SJSA1 (cell line): ENCODE results near the gene NIM1K. TPM values are rescaled to one million over a fixed set of nuclear protein-coding genes. Genes with fewer than 3 reads are reported as not detected.
A peak's percentile ranks its signal among the peaks of the same experiment; 100 is the strongest.
"Not testable (repeated sequence)": the region's sequence is repeated elsewhere in the genome, so short reads cannot be mapped to it uniquely, and the experiment has no call there.

Experiments used
- DNase-seq, 2 experiments: peaks; one replicate each; pipeline ENCODE4 v3.0.0-alpha.2; 2015 to 2020; ENCODE audit warnings: low spot score in 2 of 2, low read depth in 1 of 2
- H3K27ac ChIP-seq: fragments of 250-450 bp; sonication (Bioruptor Pico); 2 replicates; pipeline ENCODE4 v1.5.1; 2020; ENCODE audit warnings: mild to moderate bottlenecking, moderate library complexity
- H3K27me3 ChIP-seq: fragments of 250-450 bp; sonication (Bioruptor Pico); replicated peaks from 2 replicates; pipeline ENCODE4 v1.5.1; 2020; ENCODE audit warnings: mild to moderate bottlenecking, moderate library complexity
- H3K36me3 ChIP-seq: fragments of 250-450 bp; sonication (Bioruptor Pico); 2 replicates; pipeline ENCODE4 v1.5.1; 2020; ENCODE audit warnings: mild to moderate bottlenecking
- H3K4me1 ChIP-seq: fragments of 250-450 bp; sonication (Bioruptor Pico); replicated peaks from 2 replicates; pipeline ENCODE4 v1.6.1; 2021; ENCODE audit warnings: mild to moderate bottlenecking
- H3K4me3 ChIP-seq: fragments of 250-450 bp; sonication (Bioruptor Pico); 2 replicates; pipeline ENCODE4 v1.5.1; 2020; ENCODE audit warnings: mild to moderate bottlenecking
- H3K9me3 ChIP-seq: fragments of 250-450 bp; sonication (Bioruptor Pico); replicated peaks from 2 replicates; pipeline ENCODE4 v1.5.1; 2020; ENCODE audit warnings: mild to moderate bottlenecking
- total RNA-seq: library from RNA; depleted of rRNA; stranded (reverse); fragments of >200 nt; shearing (Covaris generic); gene quantifications from 2 replicates; pipeline ENCODE4 v1.2.3, GENCODE V29; 2014

The NIM1K gene
- total RNA-seq, 1 experiment from 2014 or later = 0.18 TPM

DNA sequence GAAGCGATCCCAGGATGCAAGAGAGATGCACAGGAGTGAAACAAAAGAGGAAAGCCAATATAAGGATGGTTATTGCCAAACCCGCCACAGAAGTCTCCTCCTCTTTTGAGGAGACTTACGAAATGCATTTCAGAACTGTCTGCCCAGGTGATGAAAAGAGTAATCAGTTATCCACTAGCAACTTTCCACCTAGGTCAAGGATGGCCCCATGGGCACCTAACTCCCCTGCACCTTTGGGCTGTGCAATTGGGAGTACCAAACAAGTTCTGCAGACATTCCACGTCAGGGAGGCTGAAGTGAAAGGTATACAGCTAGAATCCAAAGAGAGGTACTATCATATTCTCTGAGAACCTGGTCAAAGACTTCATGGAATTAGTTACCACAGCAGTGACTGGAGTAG lies 95.5 kb downstream of the NIM1K start:
- no peak overlapping the region for H3K27ac ChIP-seq
- no peak for DNase-seq
- no peaks in the 10 kb centered on the region for H3K9me3 ChIP-seq
- no peaks in the 10 kb centered on the region for H3K4me1 ChIP-seq
- H3K4me3 ChIP-seq = no peak overlapping the region
- peaks cover 24% of the 10 kb centered on the region for H3K36me3 ChIP-seq
- H3K27me3 ChIP-seq = no peaks in the 10 kb centered on the region

DNA sequence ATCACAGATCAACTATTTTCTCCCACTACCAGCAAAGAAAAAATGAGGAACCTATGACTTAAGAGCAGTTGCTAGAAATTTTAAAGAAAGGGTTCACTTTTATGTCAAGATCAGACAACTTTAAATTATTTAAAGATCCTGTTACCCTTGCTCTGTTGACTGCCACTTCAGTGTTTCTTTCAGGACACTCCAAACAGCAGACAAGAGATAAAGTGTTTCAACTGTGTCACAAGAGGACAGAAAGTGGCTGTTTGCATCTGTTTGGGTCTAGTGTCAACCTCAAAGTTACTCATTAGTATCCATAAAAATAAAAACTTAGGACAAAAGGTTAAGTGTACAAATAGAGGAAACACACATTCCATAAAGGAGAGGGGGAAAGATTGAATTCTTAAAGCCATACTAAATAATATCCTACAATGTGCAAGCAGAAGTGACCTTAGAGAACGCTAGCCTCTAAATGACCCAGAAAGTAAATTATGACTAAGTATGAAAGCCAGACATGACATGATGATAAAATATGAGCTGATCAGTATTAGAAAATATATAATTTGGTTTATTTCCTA lies 96.3 kb downstream of the NIM1K start:
- no peak for DNase-seq
- Histone ChIP-seq H3K27ac (no peak overlapping the region), H3K9me3 (no peaks in the 10 kb centered on the region), H3K27me3 (no peaks in the 10 kb centered on the region), H3K36me3 (peaks cover 33% of the 10 kb centered on the region), H3K4me1 (no peaks in the 10 kb centered on the region), H3K4me3 (no peak overlapping the region)

DNA sequence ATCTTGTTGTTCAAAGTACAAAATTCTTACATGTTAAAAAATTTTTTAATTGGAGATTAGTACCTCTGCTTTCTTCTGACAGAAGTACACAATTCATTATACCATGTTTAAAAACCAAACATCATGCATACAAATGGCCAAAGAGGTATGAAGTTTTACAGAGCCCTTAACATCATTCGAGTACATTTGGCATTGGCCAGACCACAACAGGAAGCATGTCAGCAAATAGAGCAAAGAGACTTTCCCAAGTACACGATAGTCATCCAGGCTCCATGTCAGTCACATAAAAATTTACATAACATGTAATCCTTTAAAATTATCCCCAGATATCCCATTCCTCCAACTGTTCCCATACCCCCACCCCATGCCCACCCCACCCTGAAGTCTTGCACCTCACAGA lies 98.7 kb downstream of the NIM1K start:
- Histone ChIP-seq H3K4me1 (no peaks in the 10 kb centered on the region), H3K27me3 (no peaks in the 10 kb centered on the region), H3K27ac (no peak overlapping the region), H3K36me3 (peaks cover 53% of the 10 kb centered on the region), H3K4me3 (no peak overlapping the region), H3K9me3 (no peaks in the 10 kb centered on the region)
- no peak for DNase-seq

DNA sequence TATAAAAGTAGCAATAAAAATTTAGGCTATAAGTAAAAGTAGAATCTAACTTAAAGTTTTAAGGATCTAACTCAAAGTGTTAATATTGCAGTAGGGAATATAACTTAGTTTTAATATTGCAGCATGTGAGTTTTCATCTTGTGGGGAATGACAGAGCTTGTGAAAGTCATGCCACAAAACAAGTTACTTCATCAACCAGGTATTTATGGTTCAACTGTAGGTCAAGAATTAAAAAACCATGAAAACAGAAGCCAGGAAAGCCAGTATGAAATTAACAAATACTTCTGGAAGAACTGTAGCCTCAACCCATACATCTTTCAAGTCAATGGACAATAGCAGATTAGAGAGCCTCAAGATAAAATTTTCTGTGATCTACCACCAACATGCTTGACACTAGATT lies 102.2 kb downstream of the NIM1K start:
- no peaks in the 10 kb centered on the region for H3K27me3 ChIP-seq
- DNase-seq = no peak
- no peak overlapping the region for H3K4me3 ChIP-seq
- no peaks in the 10 kb centered on the region for H3K4me1 ChIP-seq
- H3K9me3 ChIP-seq = no peaks in the 10 kb centered on the region
- no peak overlapping the region for H3K27ac ChIP-seq
- peaks cover 66% of the 10 kb centered on the region for H3K36me3 ChIP-seq

DNA sequence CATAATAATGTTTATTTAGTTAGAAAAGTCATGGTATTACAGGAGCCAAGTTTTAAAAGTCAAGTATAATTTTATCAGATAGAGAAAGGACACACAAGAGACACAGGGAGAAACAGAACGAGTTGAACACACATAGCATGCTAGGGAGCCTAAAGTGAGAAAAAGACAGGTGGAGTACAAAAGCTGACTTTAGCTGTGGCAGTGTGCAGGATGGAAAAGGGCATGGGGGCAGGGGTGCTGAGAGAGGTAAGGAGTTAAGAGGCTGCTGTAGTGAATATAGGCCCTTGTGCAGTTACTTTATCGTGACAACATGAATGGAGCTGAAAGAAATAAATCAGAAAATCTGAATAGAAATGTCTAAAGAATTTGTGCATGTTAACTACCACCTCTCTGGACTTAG lies 103.2 kb downstream of the NIM1K start:
- no peak overlapping the region for H3K4me3 ChIP-seq
- no peak overlapping the region for H3K27ac ChIP-seq
- no peak for DNase-seq
- H3K36me3 ChIP-seq = peaks cover 67% of the 10 kb centered on the region
- no peaks in the 10 kb centered on the region for H3K9me3 ChIP-seq
- no peaks in the 10 kb centered on the region for H3K27me3 ChIP-seq
- no peaks in the 10 kb centered on the region for H3K4me1 ChIP-seq

DNA sequence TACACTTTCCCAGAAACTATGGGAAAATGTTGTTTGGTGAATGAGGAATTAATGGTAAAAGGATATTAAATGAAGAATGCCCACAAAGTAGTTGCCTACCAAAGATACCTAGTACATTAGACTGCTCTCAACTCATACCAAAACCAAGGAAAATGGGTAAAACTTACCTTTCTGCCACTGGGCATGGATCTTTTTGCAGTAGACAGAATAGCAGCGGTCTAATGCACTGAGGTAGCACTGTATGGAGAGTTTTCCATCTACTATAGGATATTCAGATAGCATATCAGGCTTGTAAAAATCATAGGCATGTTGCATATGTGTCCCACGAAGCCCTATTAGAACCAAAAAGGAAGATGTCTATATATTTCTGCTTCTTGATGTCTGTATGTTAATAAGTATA lies 104.8 kb downstream of the NIM1K start:
- Histone ChIP-seq H3K4me1 (no peaks in the 10 kb centered on the region), H3K27ac (no peak overlapping the region), H3K36me3 (peaks cover 65% of the 10 kb centered on the region), H3K4me3 (no peak overlapping the region), H3K9me3 (no peaks in the 10 kb centered on the region), H3K27me3 (no peaks in the 10 kb centered on the region)
- DNase-seq = no peak

DNA sequence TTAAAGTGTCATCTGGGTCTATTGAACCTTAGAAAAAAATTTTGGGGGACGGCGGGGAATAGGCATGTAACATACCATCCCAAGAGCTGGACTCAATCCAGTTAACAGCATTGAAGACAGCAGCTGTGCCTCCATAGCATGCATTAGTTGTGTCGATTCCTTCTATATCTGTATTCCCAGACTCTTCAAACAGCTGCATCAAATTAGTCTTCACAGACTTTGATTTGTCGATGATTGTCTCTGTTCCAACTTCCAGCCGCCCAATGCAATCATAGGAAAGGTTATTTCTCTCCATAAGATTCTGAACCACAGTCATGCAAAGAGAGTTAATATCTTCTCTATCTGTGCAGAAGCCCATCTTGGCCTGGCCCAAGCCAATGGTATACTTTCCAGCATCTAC lies 106.4 kb downstream of the NIM1K start:
- no peak for DNase-seq
- Histone ChIP-seq H3K4me3 (no peak overlapping the region), H3K36me3 (peaks cover 50% of the 10 kb centered on the region), H3K27me3 (no peaks in the 10 kb centered on the region), H3K27ac (no peak overlapping the region), H3K9me3 (no peaks in the 10 kb centered on the region), H3K4me1 (no peaks in the 10 kb centered on the region)

DNA sequence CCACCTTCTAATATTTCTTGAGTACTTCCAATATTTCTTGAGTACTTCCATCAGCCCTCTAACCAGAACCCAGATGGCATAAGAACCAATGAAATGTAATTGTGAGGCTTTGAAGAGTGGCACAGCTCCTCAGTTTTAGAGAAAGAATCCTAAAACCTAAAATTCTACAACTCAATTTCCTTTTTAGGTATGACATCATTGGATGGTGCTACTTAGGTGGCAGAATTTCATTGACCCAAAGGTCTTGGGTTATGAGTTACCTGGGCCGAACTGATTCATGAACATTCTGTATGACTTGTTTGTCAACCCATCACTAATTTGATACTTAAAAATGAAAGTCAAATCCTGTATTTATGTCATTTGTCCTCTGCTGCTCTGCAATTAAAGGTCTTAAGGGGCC lies 108.1 kb downstream of the NIM1K start:
- Histone ChIP-seq H3K4me3 (no peak overlapping the region), H3K27ac (no peak overlapping the region), H3K9me3 (no peaks in the 10 kb centered on the region), H3K27me3 (no peaks in the 10 kb centered on the region), H3K4me1 (no peaks in the 10 kb centered on the region), H3K36me3 (peaks cover 40% of the 10 kb centered on the region)
- no peak for DNase-seq

DNA sequence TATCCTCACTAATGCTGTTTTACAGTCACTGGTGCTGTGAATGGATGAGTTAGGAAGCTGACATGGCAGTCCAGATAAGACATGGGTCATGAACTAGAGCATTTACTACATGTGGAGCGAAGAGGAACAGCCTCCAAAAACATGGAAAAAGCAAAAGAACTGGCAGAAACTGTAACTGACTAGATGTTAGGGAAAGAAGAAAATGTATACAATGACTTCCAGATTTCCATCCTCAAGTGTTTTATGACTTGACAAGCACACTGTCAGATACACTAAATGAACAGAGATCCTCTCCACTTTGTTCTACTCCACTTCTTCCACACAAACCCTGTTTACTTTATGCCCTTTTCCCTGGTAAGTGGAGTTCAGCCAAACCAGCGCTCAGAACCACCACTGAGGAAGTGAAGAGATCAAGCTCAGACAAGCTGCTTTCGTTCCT lies 109.6 kb downstream of the NIM1K start:
- H3K27ac ChIP-seq = no peak overlapping the region
- no peaks in the 10 kb centered on the region for H3K9me3 ChIP-seq
- DNase-seq = no peak
- no peaks in the 10 kb centered on the region for H3K4me1 ChIP-seq
- no peaks in the 10 kb centered on the region for H3K27me3 ChIP-seq
- peaks cover 29% of the 10 kb centered on the region for H3K36me3 ChIP-seq
- H3K4me3 ChIP-seq = no peak overlapping the region

DNA sequence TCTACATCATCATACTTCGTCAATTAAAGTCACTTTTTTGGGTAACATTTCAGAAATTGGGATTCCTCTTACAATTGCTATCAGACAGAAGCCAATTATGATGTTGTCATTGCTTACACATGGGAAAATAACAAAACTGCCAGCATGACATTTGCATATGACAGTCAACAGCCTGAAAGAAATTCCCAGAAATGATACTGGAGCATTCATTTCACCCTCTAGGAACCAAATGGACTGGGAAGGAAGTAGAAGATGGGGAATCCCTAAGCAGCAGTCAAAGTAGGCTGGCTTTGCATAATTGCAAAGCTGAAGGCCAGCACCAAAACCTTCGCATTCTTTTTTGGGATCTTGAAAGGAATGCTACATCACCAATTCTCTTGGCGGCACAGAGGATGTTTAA lies 110.5 kb downstream of the NIM1K start:
- Histone ChIP-seq H3K27ac (no peak overlapping the region), H3K4me3 (no peak overlapping the region), H3K9me3 (no peaks in the 10 kb centered on the region), H3K27me3 (no peaks in the 10 kb centered on the region), H3K4me1 (no peaks in the 10 kb centered on the region), H3K36me3 (peaks cover 21% of the 10 kb centered on the region)
- no peak for DNase-seq

DNA sequence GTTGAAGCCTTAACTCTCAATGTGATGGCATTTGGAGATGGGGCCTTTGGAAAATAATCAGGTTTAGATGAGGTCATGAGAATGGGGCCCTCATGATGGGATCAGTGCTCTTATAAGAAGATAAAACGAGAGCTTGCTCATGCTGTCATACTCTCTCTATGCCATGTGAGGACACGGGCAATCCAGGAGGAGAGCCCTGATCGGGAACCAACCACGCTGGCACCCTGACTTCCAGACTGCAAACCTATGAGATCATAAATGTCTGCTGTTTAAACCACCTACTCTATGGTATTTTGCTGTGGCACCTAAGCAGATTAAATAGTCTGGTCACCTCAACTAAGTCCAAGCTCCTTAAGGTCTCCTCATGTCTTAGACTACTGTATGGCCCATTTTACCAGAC lies 111.2 kb downstream of the NIM1K start:
- Histone ChIP-seq H3K4me1 (no peaks in the 10 kb centered on the region), H3K27ac (no peak overlapping the region), H3K27me3 (no peaks in the 10 kb centered on the region), H3K9me3 (no peaks in the 10 kb centered on the region), H3K36me3 (peaks cover 16% of the 10 kb centered on the region), H3K4me3 (no peak overlapping the region)
- DNase-seq = no peak

DNA sequence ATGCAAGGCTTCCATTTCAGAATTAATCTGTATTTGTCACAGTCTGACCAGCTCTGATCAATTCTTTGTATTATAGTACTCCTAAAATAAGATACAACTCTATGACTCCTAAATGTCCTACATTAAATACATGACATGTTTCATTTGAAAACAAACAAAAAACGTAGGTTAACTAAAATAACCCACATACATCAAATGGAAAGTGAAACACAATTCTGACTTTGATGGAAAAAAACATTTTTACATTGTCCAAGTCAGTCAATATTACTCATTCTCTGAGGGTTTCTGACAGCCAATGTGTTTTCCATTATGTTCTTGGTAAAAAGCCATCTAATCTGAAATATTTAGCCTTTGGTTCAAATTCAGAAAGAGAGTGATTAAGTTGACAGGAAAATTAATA lies 112.5 kb downstream of the NIM1K start:
- no peak for DNase-seq
- no peaks in the 10 kb centered on the region for H3K27me3 ChIP-seq
- no peak overlapping the region for H3K4me3 ChIP-seq

DNA sequence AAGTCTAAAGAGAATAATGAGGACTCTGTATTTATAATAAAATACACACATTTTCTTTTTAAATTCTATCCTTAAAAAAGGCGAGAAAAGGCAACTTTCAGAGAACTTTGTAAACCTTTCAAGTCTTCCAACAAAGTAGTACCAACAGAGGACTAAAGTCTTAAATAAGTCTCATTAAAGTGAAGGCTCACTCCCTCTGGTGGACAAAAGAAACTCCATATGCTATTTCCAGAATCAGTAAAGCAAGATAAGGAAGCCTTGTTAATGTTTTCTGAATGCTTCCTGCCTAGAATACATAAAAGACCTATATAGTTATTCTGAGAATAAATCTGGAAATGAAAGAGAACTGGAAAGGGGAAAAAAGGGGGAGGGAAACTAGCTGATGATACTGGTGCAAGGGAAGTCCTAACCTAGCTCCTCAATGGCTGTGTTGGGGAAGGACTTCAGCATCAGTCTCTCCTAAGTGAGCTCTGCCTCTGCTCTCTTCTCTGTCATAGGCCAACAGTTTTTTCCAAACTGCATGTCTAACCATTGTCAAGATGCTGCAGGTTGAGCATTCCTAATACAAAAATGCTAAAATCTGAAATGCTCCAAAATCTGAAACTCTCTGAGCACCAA lies 114.0 kb downstream of the NIM1K start:
- DNase-seq = peak in 1 of 2 experiments; percentile 44
- Histone ChIP-seq H3K4me1 (no peaks in the 10 kb centered on the region), H3K4me3 (no peak overlapping the region), H3K27me3 (no peaks in the 10 kb centered on the region), H3K27ac (no peak overlapping the region), H3K36me3 (0 out of 2 replicates have a peak, but pooled peaks cover 5% of the 10 kb centered on the region), H3K9me3 (no peaks in the 10 kb centered on the region)

More for the DNA sequence above, 112.5 kb downstream of the NIM1K start:
- Histone ChIP-seq H3K9me3 (no peaks in the 10 kb centered on the region), H3K36me3 (0 out of 2 replicates have a peak, but pooled peaks cover 11% of the 10 kb centered on the region), H3K4me1 (no peaks in the 10 kb centered on the region), H3K27ac (no peak overlapping the region)

DNA sequence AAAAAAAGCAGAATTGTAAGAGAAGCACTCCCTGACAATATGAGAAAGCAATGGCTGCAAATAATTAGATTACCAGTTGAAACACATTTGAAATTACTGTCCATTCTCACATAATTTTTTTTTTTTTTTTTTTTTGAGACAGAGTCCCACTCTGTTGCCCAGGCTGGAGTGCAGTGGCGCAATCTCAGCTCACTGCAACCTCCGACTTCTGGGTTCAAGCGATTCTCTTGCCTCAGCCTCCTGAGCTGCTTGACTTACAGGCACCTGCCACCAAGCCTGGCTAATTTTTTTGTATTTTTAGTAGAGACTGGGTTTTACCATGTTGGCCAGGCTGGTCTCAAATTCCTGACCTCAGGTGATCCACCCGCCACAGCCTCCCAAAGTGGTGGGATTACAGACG lies 114.9 kb downstream of the NIM1K start:
- not testable (repeated sequence) for H3K9me3 ChIP-seq, H3K4me1 ChIP-seq, H3K27ac ChIP-seq, H3K4me3 ChIP-seq, H3K27me3 ChIP-seq, H3K36me3 ChIP-seq, DNase-seq

DNA sequence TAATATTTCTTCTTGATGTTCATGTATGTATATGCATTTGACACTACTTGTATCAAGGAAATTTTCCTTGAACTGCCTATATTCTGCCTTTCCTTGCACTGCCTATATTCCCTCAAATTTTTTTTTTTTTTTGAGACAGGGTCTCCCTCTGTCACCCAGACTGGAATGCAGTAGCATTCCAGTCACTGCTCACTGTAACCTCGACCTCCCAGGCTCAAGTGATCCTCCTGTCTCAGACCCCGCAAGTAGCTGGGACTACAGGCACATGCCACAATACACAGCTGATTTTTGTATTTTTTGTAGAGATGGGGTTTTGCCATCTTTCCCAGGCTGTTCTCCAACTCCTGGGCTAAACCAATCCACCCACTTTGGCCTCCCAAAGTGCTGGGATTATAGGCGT lies 117.1 kb downstream of the NIM1K start:
- no peaks in the 10 kb centered on the region for H3K36me3 ChIP-seq
- H3K4me3 ChIP-seq = no peak overlapping the region
- no peak overlapping the region for H3K27ac ChIP-seq
- H3K27me3 ChIP-seq = no peaks in the 10 kb centered on the region
- no peaks in the 10 kb centered on the region for H3K9me3 ChIP-seq
- H3K4me1 ChIP-seq = peaks cover 11% of the 10 kb centered on the region
- no peak for DNase-seq
